Measurements from ENCODE around the gene C2CD5. TPM values are rescaled to one million over a fixed set of nuclear protein-coding genes. Genes with fewer than 3 reads are reported as not detected.

The C2CD5 gene
- total RNA-seq, 1 donor from 2014 or later, result 38.0 TPM

GRCh38 chr12:22518060-22518719, 26.2 kb downstream of the C2CD5 start:
- DNase-seq (no peak), ATAC-seq (no peak)
- Histone ChIP-seq H3K4me3 (no peak overlapping the region), H3K36me3 (peaks cover 50% of the 10 kb centered on the region), H3K27ac (no peak overlapping the region), H3K9me3 (no peaks in the 10 kb centered on the region), H3K27me3 (no peaks in the 10 kb centered on the region), H3K4me1 (no peaks in the 10 kb centered on the region)
- TF ChIP-seq, protein P1, sequence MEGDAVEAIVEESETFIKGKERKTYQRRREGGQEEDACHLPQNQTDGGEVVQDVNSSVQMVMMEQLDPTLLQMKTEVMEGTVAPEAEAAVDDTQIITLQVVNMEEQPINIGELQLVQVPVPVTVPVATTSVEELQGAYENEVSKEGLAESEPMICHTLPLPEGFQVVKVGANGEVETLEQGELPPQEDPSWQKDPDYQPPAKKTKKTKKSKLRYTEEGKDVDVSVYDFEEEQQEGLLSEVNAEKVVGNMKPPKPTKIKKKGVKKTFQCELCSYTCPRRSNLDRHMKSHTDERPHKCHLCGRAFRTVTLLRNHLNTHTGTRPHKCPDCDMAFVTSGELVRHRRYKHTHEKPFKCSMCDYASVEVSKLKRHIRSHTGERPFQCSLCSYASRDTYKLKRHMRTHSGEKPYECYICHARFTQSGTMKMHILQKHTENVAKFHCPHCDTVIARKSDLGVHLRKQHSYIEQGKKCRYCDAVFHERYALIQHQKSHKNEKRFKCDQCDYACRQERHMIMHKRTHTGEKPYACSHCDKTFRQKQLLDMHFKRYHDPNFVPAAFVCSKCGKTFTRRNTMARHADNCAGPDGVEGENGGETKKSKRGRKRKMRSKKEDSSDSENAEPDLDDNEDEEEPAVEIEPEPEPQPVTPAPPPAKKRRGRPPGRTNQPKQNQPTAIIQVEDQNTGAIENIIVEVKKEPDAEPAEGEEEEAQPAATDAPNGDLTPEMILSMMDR (IDR thresholded peaks at IDR 0.05), result no peak
- intact Hi-C loops (cut with DNase I), result no loop called here

- DNase-seq (no peak), ATAC-seq (no peak)
- Histone ChIP-seq H3K4me3 (no peak overlapping the region), H3K9me3 (no peaks in the 10 kb centered on the region), H3K27me3 (no peaks in the 10 kb centered on the region), H3K4me1 (no peaks in the 10 kb centered on the region), H3K36me3 (peaks cover 31% of the 10 kb centered on the region), H3K27ac (no peak overlapping the region)
- TF ChIP-seq, protein P1 (IDR thresholded peaks at IDR 0.05), result no peak
- intact Hi-C loops (cut with DNase I), result no loop called here
These were observed 29.5 kb downstream of the C2CD5 start for GRCh38 chr12:22514875-22515274.

- Histone ChIP-seq H3K9me3 (no peaks in the 10 kb centered on the region), H3K4me3 (no peak overlapping the region), H3K27ac (no peak overlapping the region), H3K36me3 (peaks cover 36% of the 10 kb centered on the region), H3K4me1 (no peaks in the 10 kb centered on the region), H3K27me3 (no peaks in the 10 kb centered on the region)
- no peak for DNase-seq
- TF ChIP-seq, protein P1 (IDR thresholded peaks at IDR 0.05), result no peak
- intact Hi-C loops (cut with DNase I), result no loop called here
- no peak for ATAC-seq
These were observed 38.5 kb downstream of the C2CD5 start for GRCh38 chr12:22505826-22506225.

GRCh38 chr12:22500100-22500499, 44.2 kb downstream of the C2CD5 start:
- intact Hi-C loops (cut with DNase I), result no loop called here
- Histone ChIP-seq H3K4me1 (no peaks in the 10 kb centered on the region), H3K4me3 (no peak overlapping the region), H3K27ac (no peak overlapping the region), H3K36me3 (peaks cover 28% of the 10 kb centered on the region), H3K27me3 (no peaks in the 10 kb centered on the region), H3K9me3 (no peaks in the 10 kb centered on the region)
- no peak for DNase-seq
- no peak for ATAC-seq
- TF ChIP-seq, protein P1 (IDR thresholded peaks at IDR 0.05), result no peak

DNA sequence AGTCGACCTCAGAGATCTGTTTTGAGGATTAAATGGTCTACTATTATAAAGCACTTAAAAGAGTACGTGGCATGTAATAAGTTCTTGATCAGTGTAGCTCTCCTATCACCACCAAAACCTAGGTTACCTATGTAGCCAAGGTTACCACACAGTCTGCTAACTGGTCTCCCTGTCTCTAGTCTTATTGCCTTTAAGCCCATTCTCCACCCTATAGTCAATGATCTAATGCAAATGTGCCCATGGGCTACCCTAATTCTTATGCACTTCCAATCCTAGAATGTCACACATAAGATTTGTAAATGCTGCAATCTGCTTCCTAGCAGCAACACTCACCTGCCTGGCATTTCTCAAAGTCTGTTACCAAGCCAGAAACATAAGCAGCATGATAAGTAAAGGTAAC, 44.9 kb downstream of the C2CD5 start:
- Histone ChIP-seq H3K9me3 (no peaks in the 10 kb centered on the region), H3K4me1 (no peaks in the 10 kb centered on the region), H3K36me3 (peaks cover 24% of the 10 kb centered on the region), H3K27me3 (no peaks in the 10 kb centered on the region), H3K4me3 (no peak overlapping the region), H3K27ac (no peak overlapping the region)
- intact Hi-C loops (cut with DNase I), result no loop called here
- DNase-seq (no peak), ATAC-seq (no peak)
- TF ChIP-seq, protein P1 (IDR thresholded peaks at IDR 0.05), result no peak

GRCh38 chr12:22494319-22494718, 50.0 kb downstream of the C2CD5 start:
- H3K9me3 ChIP-seq, result no peaks in the 10 kb centered on the region
- TF ChIP-seq, protein P1 (IDR thresholded peaks at IDR 0.05), result no peak
- no peak overlapping the region for H3K4me3 ChIP-seq
- no peak overlapping the region for H3K27ac ChIP-seq
- intact Hi-C loops (cut with DNase I), result no loop called here
- no peaks in the 10 kb centered on the region for H3K4me1 ChIP-seq
- ATAC-seq (no peak), DNase-seq (no peak)
- H3K27me3 ChIP-seq, result no peaks in the 10 kb centered on the region
- H3K36me3 ChIP-seq, result peaks cover 31% of the 10 kb centered on the region

Measured in upper lobe of right lung (tissue), 1 donor.